B cell (primary cell): ENCODE results near the gene GPR52.

Source experiments
- EZH2 ChIP-seq: IDR thresholded peaks from 2 replicates; pipeline ENCODE4 v1.6.1; 2012; ENCODE audit warnings: borderline replicate concordance, low read depth, mild to moderate bottlenecking, moderate library complexity, low read length; ENCODE audit not compliant: insufficient read depth, poor library complexity, severe bottlenecking
- TF ChIP-seq, protein P1 (sequence below): fragments of 200-600 bp; IDR thresholded peaks from one replicate; pipeline ENCODE4 v1.8.0; 2022; ENCODE audit warnings: antibody characterized with exemption, mild to moderate bottlenecking

DNA sequence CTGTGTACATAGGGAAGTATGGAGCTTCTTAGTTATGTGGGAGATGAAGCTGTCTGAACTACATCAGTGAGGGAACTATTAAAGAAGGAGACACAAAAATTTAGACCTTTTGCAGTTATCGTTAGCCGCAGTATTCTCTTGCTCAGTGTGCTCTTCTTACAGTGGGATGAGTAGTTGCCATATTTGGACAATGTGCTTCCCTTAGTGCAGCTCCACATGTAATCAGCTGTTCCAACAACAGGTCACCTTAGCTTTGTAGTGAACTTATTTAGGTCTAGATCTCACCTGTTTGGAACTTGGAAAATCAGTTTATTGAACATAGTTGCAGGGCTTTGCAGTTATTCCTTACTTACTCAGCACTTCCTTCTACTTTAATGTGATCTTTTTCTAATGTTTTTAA lies 18.1 kb downstream of the GPR52 start:
- TF ChIP-seq, protein P1, sequence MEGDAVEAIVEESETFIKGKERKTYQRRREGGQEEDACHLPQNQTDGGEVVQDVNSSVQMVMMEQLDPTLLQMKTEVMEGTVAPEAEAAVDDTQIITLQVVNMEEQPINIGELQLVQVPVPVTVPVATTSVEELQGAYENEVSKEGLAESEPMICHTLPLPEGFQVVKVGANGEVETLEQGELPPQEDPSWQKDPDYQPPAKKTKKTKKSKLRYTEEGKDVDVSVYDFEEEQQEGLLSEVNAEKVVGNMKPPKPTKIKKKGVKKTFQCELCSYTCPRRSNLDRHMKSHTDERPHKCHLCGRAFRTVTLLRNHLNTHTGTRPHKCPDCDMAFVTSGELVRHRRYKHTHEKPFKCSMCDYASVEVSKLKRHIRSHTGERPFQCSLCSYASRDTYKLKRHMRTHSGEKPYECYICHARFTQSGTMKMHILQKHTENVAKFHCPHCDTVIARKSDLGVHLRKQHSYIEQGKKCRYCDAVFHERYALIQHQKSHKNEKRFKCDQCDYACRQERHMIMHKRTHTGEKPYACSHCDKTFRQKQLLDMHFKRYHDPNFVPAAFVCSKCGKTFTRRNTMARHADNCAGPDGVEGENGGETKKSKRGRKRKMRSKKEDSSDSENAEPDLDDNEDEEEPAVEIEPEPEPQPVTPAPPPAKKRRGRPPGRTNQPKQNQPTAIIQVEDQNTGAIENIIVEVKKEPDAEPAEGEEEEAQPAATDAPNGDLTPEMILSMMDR: no peak
- TF ChIP-seq EZH2: no peak
